Kasumi-1 (cell line): ENCODE measurements around the gene DSCAM.

Experiments used
- DNase-seq, 2 experiments: peaks; one replicate each; lab custom pipeline; 2025; lab: John Stamatoyannopoulos, UW

The DSCAM gene

GRCh38 chr21:40704141-40704540, 142.8 kb downstream of the DSCAM start:
- DNase-seq, result no peak

- DNase-seq, result no peak
Measured at GRCh38 chr21:40699366-40699765, 147.6 kb downstream of the DSCAM start.

- no peak for DNase-seq
Measured at GRCh38 chr21:40696246-40696645, 150.7 kb downstream of the DSCAM start.

GRCh38 chr21:40689840-40690360, 157.1 kb downstream of the DSCAM start:
- DNase-seq, result no peak

GRCh38 chr21:40689217-40689616, 157.7 kb downstream of the DSCAM start:
- DNase-seq, result no peak

- no peak for DNase-seq
Measured at GRCh38 chr21:40688106-40688864, 158.7 kb downstream of the DSCAM start.

- DNase-seq, result no peak
Measured at GRCh38 chr21:40687625-40688024, 159.3 kb downstream of the DSCAM start.

DNA sequence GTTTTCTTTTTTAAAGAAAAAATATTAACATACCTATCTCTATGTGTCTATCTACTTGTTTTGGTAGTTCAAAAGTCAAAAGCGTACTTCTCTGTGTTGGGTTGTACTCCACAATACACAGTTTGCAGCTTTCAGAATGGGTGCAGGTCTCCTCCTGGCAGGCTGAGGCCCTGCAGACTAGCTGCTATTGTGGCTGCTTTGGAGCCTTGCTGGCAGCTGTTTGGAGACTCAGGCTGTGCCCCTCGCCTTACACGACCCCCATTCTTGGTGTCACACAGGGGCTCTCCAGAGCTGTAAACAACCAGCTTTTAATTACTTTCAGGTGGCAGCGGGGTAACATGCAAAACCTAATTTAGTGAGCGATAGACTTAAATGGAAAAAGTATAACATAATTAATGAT, 160.4 kb downstream of the DSCAM start:
- no peak for DNase-seq

DNA sequence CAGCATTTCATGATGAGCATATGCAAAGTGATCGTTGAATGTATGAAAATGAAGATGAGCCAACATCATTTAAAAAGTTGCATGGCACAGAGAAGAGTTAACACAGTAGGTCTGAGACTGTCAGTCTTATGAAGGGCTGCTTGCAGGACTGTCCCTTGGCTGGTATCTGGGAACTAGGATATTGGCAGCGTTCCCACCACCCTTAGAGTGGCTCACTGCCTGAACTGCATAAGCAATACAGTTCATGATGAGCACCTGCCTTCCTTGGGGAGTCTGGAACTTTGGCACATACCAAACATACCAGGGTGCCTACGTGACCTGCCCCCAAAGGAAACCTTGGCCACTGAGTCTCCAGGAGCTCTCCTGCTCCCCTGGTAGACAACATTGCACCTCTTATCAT, 161.8 kb downstream of the DSCAM start:
- no peak for DNase-seq

DNA sequence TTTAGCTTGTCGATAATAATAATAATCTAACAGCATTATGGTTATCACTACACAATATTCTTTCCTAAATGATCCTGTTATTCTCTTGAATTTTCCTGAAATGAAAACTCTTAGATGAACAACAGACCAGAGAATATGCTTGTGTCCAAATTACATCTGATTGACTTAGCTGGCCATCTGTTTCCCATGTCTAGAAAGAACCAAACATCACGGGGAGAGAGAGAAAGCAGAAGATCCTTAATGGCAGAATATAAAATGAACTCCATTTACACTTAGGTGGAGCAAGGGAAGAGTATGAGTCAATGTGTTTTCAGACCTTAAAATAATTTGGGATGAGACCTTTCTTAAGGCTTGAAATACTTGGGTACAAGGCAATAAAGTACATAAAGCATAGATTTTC, 162.2 kb downstream of the DSCAM start:
- DNase-seq, result no peak

DNA sequence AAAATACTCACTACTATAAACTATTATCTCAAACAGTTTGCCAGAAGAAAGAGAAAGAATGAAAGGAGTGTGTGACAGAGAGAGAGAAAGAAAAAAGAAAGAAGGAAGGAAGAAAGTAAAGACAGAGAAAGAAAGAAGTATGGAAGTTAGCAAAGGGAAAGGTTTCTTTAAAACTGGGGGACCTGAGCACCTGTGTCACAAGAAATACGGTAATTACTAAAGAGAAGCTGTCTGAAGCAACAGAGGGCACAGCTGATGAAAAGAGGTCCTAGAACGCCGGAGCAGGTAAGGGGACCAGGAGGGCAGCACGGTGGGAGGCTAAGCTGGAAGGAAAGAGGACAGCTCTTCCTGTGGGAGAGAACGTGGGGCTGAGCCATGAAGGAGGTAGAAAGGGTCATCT, 163.6 kb downstream of the DSCAM start:
- DNase-seq, result no peak

DNA sequence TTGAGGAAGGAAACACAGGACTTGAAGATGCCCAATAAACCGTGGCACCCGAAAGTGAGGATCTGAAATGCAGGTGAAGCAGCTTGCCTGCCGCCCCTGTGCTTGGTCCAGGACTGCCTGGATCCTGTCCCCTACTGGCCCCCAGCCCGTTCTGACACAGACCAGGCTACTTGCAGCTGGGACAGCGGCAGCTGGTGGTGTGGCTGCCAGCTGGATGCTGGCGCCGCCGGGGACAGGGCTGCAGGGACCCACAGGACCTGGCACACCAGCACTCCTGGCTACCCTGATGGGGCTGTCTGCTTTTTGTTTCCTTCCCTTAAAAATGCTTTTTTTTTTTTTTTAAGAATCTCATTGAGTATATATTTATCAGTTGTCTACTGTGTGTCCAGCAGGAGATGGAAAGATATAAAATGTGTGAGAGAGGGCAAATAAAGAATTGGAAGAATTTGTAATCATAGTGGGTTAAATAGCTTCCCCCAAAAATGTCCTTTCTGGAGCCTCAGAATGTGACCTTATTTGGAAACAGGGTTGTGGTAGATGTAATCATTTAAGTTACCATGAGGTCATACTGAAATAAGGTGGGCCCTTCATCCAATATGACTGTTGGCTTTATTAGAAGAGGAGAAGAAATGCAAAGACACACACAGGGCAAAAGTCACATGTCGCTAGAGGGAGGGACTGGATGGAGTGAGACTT, 165.6 kb downstream of the DSCAM start:
- no peak for DNase-seq

DNA sequence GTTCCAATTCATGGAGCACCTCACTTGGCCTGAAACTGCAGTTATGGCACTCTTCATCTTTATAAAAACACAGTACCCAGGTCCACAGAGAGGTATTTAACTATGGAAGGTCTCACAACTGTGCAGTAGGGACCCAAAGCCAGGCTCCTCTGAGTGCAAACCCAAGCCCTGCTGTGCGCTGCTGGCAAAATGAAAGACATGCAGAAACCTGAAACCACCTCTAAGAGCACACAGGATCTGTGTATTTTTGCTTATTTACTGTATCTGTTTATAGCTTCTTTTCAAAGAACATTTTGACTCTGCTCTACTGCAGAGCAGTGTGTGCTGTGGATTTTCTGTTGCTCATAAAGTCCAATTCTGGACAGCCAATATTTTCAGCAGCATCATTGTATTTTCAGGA, 166.6 kb downstream of the DSCAM start:
- no peak for DNase-seq

- no peak for DNase-seq
Measured at GRCh38 chr21:40678681-40679284, 168.2 kb downstream of the DSCAM start.

- DNase-seq, result no peak
Measured at GRCh38 chr21:40675017-40675416, 171.9 kb downstream of the DSCAM start.

DNA sequence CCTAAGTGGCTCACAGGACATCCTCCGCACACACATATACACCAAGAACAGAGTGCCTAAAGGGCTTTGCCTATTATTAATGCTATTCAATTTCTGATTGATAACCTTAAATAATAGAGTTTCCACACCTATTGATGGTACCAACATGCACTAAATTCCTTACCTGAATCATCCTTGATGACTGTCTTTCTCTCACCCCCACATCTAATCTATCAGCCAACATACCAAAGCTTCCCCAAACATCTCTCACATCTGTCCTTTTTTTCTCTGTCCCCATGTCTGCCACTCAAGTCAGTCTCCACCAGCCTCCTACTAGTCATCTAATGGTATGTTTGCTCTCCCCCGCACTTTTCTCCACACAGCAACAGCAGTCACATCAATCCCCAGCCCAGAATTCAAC, 174.4 kb downstream of the DSCAM start:
- DNase-seq, result no peak

DNA sequence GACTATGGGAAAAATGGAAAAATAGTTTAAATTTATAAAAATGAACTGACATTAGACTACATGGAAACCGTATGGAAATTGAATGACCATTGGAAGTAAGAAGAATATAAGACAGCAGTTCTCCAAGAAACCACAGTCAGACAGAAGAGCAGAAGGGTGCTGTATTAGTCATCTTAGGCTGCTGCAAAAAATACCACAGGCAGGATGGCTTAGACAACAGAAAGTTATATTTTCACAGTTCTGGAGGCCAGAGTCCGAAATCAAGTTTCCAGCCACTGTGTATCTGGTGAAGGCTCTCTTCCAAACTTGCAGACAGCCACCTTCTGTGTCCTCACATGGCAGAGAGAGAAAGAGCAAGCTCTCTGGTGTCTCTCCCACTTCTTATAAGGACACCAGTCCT, 175.2 kb downstream of the DSCAM start:
- DNase-seq, result no peak

DNA sequence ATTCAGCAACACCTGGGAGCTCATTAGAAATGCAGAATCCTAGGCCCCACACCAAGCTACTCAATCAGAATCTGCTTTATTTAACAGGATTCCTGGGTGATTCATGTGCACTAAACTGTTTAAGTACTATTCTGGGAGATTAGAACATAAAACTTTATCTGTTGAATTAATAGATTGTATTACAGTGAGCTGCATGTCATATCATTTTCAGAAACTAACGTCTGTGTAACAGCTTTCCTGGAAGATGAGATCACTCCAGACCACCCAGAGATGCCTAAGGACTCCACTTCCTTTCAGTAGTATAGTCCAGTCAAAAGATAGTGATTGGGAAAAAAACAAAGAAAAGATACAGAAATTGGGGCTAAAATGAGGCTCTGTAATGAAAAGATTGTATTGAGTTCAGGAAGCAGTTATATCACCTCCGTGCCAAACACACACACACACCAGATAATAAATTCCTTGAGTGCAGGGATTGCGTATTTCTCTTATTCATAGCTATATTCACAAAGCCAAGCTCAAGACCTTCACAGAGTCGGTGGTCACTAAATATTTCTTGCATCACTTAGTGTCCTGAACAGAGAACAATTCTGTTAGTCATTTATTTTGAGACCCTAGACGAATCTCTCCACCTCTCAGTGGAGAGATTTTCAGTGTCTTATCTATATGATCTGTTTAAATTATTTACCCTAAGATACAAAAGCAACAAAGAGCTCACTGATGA, 178.2 kb downstream of the DSCAM start:
- DNase-seq, result no peak

DNA sequence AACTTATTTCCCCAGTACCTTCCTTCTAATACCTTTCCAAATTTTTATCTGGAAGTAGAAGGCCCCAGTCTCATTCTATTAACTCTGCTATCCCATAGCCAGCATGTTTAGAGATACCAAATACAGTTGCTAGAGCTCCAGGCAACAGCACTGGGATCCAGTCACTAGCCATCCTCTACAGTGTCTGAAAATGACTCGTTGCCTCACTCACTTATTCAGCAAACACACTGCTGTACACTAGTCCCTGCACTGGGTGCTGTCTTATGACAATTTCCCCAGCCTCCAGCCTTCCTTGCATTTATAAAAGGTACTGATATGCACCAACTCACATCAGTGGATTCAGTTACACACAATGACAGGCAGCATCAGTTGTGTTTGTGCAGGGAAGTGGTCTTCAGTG, 179.0 kb downstream of the DSCAM start:
- no peak for DNase-seq

GRCh38 chr21:40662889-40663288, 184.1 kb downstream of the DSCAM start:
- no peak for DNase-seq

GRCh38 chr21:40660461-40660860, 186.5 kb downstream of the DSCAM start:
- no peak for DNase-seq

GRCh38 chr21:40658311-40658710, 188.6 kb downstream of the DSCAM start:
- no peak for DNase-seq
